ENCODE results near the gene SLMAP.

GRCh38 chr3:57756528-57757401, 656 bp downstream of the SLMAP start:
- TF ChIP-seq CTCF (IDR thresholded peaks at IDR 0.05) (no peak), POLR2AphosphoS5 (IDR thresholded peaks at IDR 0.05) (peak in 1 of 3 donors; percentile 38)

All from breast epithelium (tissue), 3 donors.